ENCODE measurements around the gene SIK1. TPM values are rescaled to one million over a fixed set of nuclear protein-coding genes. Genes with fewer than 3 reads are reported as not detected.

SIK1 gene
- total RNA-seq, 6 donors from 2014 or later = 7.8 to 77.3 (median 43.7) TPM

DNA sequence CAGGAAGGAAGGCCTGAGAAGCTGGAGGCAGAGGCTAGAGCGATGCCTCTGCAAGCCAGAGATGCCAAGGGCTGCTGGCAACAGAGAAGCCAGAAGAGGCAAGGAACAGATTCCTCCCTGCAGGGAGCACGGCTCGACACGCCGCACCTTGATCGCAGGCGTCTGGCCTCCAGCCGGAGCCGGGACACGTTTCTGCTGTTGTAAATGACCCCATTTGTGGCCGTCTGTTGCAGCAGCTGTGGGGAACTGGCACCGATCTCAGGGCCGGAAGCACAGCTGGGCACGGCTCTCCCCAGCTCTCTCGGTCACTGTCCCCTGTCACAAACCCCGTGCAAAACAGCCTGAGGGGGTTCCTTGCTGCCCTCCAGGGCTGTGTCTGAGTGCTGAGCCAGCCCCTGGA is 59.6 kb downstream of the SIK1 start:
- WGBS, 2 donors = 66 to 73% methylated on average over 10 to 16 of the region's 16 CpGs
- no peaks in the 10 kb centered on the region for H3K27me3 ChIP-seq
- no peaks in the 10 kb centered on the region for H3K36me3 ChIP-seq
- ATAC-seq (ENCODE audit: low FRiP score in 2 of 2) (no peak), DNase-seq (peak in 1 of 2 donors; percentile 77)
- no peak overlapping the region for H3K4me3 ChIP-seq
- peaks cover 0 to 18% (median 4%) of the 10 kb centered on the region in 4 donors for H3K4me1 ChIP-seq
- TF ChIP-seq EP300 (IDR thresholded peaks at IDR 0.05) (no peak), POLR2A (IDR thresholded peaks at IDR 0.05) (no peak), POLR2AphosphoS5 (IDR thresholded peaks at IDR 0.05) (no peak)
- TF ChIP-seq, protein P1, sequence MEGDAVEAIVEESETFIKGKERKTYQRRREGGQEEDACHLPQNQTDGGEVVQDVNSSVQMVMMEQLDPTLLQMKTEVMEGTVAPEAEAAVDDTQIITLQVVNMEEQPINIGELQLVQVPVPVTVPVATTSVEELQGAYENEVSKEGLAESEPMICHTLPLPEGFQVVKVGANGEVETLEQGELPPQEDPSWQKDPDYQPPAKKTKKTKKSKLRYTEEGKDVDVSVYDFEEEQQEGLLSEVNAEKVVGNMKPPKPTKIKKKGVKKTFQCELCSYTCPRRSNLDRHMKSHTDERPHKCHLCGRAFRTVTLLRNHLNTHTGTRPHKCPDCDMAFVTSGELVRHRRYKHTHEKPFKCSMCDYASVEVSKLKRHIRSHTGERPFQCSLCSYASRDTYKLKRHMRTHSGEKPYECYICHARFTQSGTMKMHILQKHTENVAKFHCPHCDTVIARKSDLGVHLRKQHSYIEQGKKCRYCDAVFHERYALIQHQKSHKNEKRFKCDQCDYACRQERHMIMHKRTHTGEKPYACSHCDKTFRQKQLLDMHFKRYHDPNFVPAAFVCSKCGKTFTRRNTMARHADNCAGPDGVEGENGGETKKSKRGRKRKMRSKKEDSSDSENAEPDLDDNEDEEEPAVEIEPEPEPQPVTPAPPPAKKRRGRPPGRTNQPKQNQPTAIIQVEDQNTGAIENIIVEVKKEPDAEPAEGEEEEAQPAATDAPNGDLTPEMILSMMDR (IDR thresholded peaks at IDR 0.05) = no peak
- H3K27ac ChIP-seq = no peak overlapping the region
- H3K9me3 ChIP-seq = no peaks in the 10 kb centered on the region

DNA sequence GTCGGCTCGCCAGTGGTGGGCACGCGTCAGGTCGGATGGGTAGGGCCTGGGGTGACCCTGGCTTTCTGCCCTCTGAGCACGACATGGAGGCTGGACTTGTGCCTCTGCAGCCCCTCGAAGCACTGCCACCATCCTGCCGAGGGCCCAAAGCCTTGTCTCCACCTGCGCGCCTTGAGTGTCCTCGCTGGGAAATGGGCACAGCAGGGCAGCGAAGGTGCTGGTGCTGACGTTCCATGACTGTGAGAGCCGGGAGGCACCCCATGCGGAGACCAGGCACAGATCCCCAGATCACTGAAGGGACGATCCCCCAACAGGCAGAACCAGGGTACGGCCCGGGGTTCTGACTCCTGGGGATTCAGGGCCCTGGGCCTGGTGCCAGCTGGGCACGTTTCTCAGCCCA is 60.3 kb downstream of the SIK1 start:
- TF ChIP-seq POLR2A (IDR thresholded peaks at IDR 0.05) (no peak), EP300 (IDR thresholded peaks at IDR 0.05) (no peak), POLR2AphosphoS5 (IDR thresholded peaks at IDR 0.05) (no peak)
- TF ChIP-seq, protein P1 (IDR thresholded peaks at IDR 0.05) = no peak
- H3K27me3 ChIP-seq = no peaks in the 10 kb centered on the region
- H3K9me3 ChIP-seq = no peaks in the 10 kb centered on the region
- DNase-seq = peak in 1 of 2 donors; percentile 61
- H3K36me3 ChIP-seq = no peaks in the 10 kb centered on the region
- no peak for ATAC-seq (ENCODE audit: low FRiP score in 2 of 2)
- WGBS, 2 donors = 89 to 99% methylated on average over 6 to 19 of the region's 19 CpGs
- H3K27ac ChIP-seq = no peak overlapping the region
- peaks cover 3 to 23% (median 7%) of the 10 kb centered on the region in 4 donors for H3K4me1 ChIP-seq
- H3K4me3 ChIP-seq = no peak overlapping the region

GRCh38 chr21:43365611-43366426 is 61.1 kb downstream of the SIK1 start:
- no peak overlapping the region for H3K27ac ChIP-seq
- H3K27me3 ChIP-seq = no peaks in the 10 kb centered on the region
- no peaks in the 10 kb centered on the region for H3K9me3 ChIP-seq
- ATAC-seq (ENCODE audit: low FRiP score in 2 of 2) (no peak), DNase-seq (peak in 1 of 2 donors; percentile 38)
- peaks cover 3 to 31% (median 13%) of the 10 kb centered on the region in 4 donors for H3K4me1 ChIP-seq
- H3K36me3 ChIP-seq = no peaks in the 10 kb centered on the region
- no peak for TF ChIP-seq POLR2A (IDR thresholded peaks at IDR 0.05)
- no peak for TF ChIP-seq EP300 (IDR thresholded peaks at IDR 0.05)
- TF ChIP-seq, protein P1 (IDR thresholded peaks at IDR 0.05) = no peak
- no peak for TF ChIP-seq POLR2AphosphoS5 (IDR thresholded peaks at IDR 0.05)
- WGBS, 2 donors = 84 to 91% methylated on average over 17 to 20 of the region's 20 CpGs
- H3K4me3 ChIP-seq = no peak overlapping the region

GRCh38 chr21:43364851-43365424 is 62.0 kb downstream of the SIK1 start:
- Histone ChIP-seq H3K4me3 (no peak overlapping the region), H3K9me3 (no peaks in the 10 kb centered on the region), H3K27me3 (no peaks in the 10 kb centered on the region), H3K27ac (peak overlapping the region in 1 of 4 donors; percentile 38), H3K36me3 (no peaks in the 10 kb centered on the region), H3K4me1 (peaks cover 3 to 32% (median 13%) of the 10 kb centered on the region in 4 donors)
- WGBS, 2 donors = 80 to 90% methylated on average over 10 to 18 of the region's 18 CpGs
- ATAC-seq (ENCODE audit: low FRiP score in 2 of 2) = no peak
- TF ChIP-seq, protein P1 (IDR thresholded peaks at IDR 0.05) = no peak
- TF ChIP-seq POLR2AphosphoS5 (IDR thresholded peaks at IDR 0.05) (no peak), POLR2A (IDR thresholded peaks at IDR 0.05) (no peak), EP300 (IDR thresholded peaks at IDR 0.05) (no peak)
- peak in 1 of 2 donors; percentile 65 for DNase-seq

Other genes starting within 250 kb of the SIK1 start
- gene HSF2BP, start 232.4 kb upstream of the SIK1 start, total RNA-seq = under 1 TPM in 4 of 6 donors, not detected in 2; 0.40 to 0.91 (median 0.45) TPM
- gene RRP1B, start 232.4 kb upstream of the SIK1 start, total RNA-seq = 10 to 100 TPM; 11.5 to 22.8 (median 19.7) TPM

Measured in upper lobe of left lung (tissue), 6 donors.